ENCODE data around the gene WWOX.

The WWOX gene

GRCh38 chr16:78310196-78310595 is 210.7 kb downstream of the WWOX start:
- no peak for DNase-seq (ENCODE audit: low read depth)
- H3K4me3 ChIP-seq (ENCODE audit: low read depth, low read length), result no peak overlapping the region
- TF ChIP-seq CTCF (IDR thresholded peaks at IDR 0.05; ENCODE audit: low read depth, low read length) (no peak), MAX (IDR thresholded peaks at IDR 0.05; ENCODE audit: low read depth, low read length) (no peak), POLR2A (IDR thresholded peaks at IDR 0.05; ENCODE audit: extremely low read depth, insufficient read length) (no peak), MYC (IDR thresholded peaks at IDR 0.05; ENCODE audit: low read depth, low read length) (no peak)

GRCh38 chr16:78310990-78311561 is 211.6 kb downstream of the WWOX start:
- no peak for TF ChIP-seq CTCF (IDR thresholded peaks at IDR 0.05; ENCODE audit: low read depth, low read length)
- no peak for TF ChIP-seq MYC (IDR thresholded peaks at IDR 0.05; ENCODE audit: low read depth, low read length)
- no peak for TF ChIP-seq POLR2A (IDR thresholded peaks at IDR 0.05; ENCODE audit: extremely low read depth, insufficient read length)
- no peak for TF ChIP-seq MAX (IDR thresholded peaks at IDR 0.05; ENCODE audit: low read depth, low read length)
- H3K4me3 ChIP-seq (ENCODE audit: low read depth, low read length), result no peak overlapping the region
- no peak for DNase-seq (ENCODE audit: low read depth)

- H3K4me3 ChIP-seq (ENCODE audit: low read depth, low read length), result no peak overlapping the region
- DNase-seq (ENCODE audit: low read depth), result no peak
- no peak for TF ChIP-seq CTCF (IDR thresholded peaks at IDR 0.05; ENCODE audit: low read depth, low read length)
Observed at GRCh38 chr16:78311831-78312230, 212.4 kb downstream of the WWOX start.

- H3K4me3 ChIP-seq (ENCODE audit: low read depth, low read length), result no peak overlapping the region
- TF ChIP-seq POLR2A (IDR thresholded peaks at IDR 0.05; ENCODE audit: extremely low read depth, insufficient read length) (no peak), MAX (IDR thresholded peaks at IDR 0.05; ENCODE audit: low read depth, low read length) (no peak), CTCF (IDR thresholded peaks at IDR 0.05; ENCODE audit: low read depth, low read length) (no peak), MYC (IDR thresholded peaks at IDR 0.05; ENCODE audit: low read depth, low read length) (no peak)
- DNase-seq (ENCODE audit: low read depth), result no peak
Observed at GRCh38 chr16:78317564-78318240, 218.2 kb downstream of the WWOX start.

GRCh38 chr16:78321620-78322360 is 222.3 kb downstream of the WWOX start:
- no peak for DNase-seq (ENCODE audit: low read depth)
- TF ChIP-seq POLR2A (IDR thresholded peaks at IDR 0.05; ENCODE audit: extremely low read depth, insufficient read length) (no peak), MAX (IDR thresholded peaks at IDR 0.05; ENCODE audit: low read depth, low read length) (no peak), CTCF (IDR thresholded peaks at IDR 0.05; ENCODE audit: low read depth, low read length) (no peak), MYC (IDR thresholded peaks at IDR 0.05; ENCODE audit: low read depth, low read length) (no peak)
- no peak overlapping the region for H3K4me3 ChIP-seq (ENCODE audit: low read depth, low read length)

All from NB4 (cell line).